NCI-H446 treated with DMSO at 0.1 percent for 48 hours (cell line): ENCODE results near the gene LMO2.
"Not testable (repeated sequence)": the region's sequence is repeated elsewhere in the genome, so short reads cannot be mapped to it uniquely, and the experiment has no call there.

ENCODE experiments used
- DNase-seq: peaks from one replicate; lab custom pipeline; 2025; lab: John Stamatoyannopoulos, UW

LMO2 gene

GRCh38 chr11:33891714-33892327, at the start of gene LMO2:
LMO2 (minus strand) TSS chr11:33892076; CDS start chr11:33869716, 22,360 bp downstream.
- DNase-seq = no peak

GRCh38 chr11:33940538-33940815, 48.6 kb upstream of the LMO2 start:
- no peak for DNase-seq

- no peak for DNase-seq
These were observed 45.1 kb upstream of the LMO2 start for GRCh38 chr11:33936725-33937604.

GRCh38 chr11:33935461-33936456, 43.9 kb upstream of the LMO2 start:
- DNase-seq = no peak

GRCh38 chr11:33935005-33935404, 43.1 kb upstream of the LMO2 start:
- DNase-seq = no peak

- DNase-seq = no peak
These were observed 42.6 kb upstream of the LMO2 start for GRCh38 chr11:33934450-33934849.

GRCh38 chr11:33933602-33934001, 41.7 kb upstream of the LMO2 start:
- DNase-seq = no peak

GRCh38 chr11:33932721-33933120, 40.8 kb upstream of the LMO2 start:
- DNase-seq = no peak

- DNase-seq = not testable (repeated sequence)
These were observed 40.0 kb upstream of the LMO2 start for GRCh38 chr11:33931739-33932366.

- no peak for DNase-seq
These were observed 39.2 kb upstream of the LMO2 start for GRCh38 chr11:33931067-33931466.

- peak; percentile 81 for DNase-seq
These were observed 38.6 kb upstream of the LMO2 start for GRCh38 chr11:33930317-33931021.

GRCh38 chr11:33928564-33928963, 36.7 kb upstream of the LMO2 start:
- no peak for DNase-seq

- DNase-seq = no peak
These were observed 35.0 kb upstream of the LMO2 start for GRCh38 chr11:33926671-33927552.

- no peak for DNase-seq
These were observed 32.5 kb upstream of the LMO2 start for GRCh38 chr11:33924341-33924740.

- DNase-seq = no peak
These were observed 31.8 kb upstream of the LMO2 start for GRCh38 chr11:33923626-33924025.

- no peak for DNase-seq
These were observed 29.1 kb upstream of the LMO2 start for GRCh38 chr11:33920838-33921613.

GRCh38 chr11:33919645-33920044, 27.8 kb upstream of the LMO2 start:
- no peak for DNase-seq

GRCh38 chr11:33917402-33917801, 25.5 kb upstream of the LMO2 start:
- DNase-seq = not testable (repeated sequence)

GRCh38 chr11:33916736-33917135, 24.9 kb upstream of the LMO2 start:
- DNase-seq = no peak

- DNase-seq = no peak
These were observed 23.6 kb upstream of the LMO2 start for GRCh38 chr11:33915526-33915925.
